CD4-positive, alpha-beta T cell treated with Interleukin-10 for 1 hour (primary cell): ENCODE results near the gene SLC29A1.

Experiments
- DNase-seq: peaks from one replicate; pipeline ENCODE4 v3.0.0-alpha.2; 2020

The SLC29A1 gene

GRCh38 chr6:44270526-44271405, 47.4 kb downstream of the SLC29A1 start:
- DNase-seq: no peak

GRCh38 chr6:44271406-44271723, 48.0 kb downstream of the SLC29A1 start:
- DNase-seq: no peak

GRCh38 chr6:44271914-44272313, 48.5 kb downstream of the SLC29A1 start:
- DNase-seq: no peak

- no peak for DNase-seq
Measured at GRCh38 chr6:44272529-44272928, 49.1 kb downstream of the SLC29A1 start.

DNA sequence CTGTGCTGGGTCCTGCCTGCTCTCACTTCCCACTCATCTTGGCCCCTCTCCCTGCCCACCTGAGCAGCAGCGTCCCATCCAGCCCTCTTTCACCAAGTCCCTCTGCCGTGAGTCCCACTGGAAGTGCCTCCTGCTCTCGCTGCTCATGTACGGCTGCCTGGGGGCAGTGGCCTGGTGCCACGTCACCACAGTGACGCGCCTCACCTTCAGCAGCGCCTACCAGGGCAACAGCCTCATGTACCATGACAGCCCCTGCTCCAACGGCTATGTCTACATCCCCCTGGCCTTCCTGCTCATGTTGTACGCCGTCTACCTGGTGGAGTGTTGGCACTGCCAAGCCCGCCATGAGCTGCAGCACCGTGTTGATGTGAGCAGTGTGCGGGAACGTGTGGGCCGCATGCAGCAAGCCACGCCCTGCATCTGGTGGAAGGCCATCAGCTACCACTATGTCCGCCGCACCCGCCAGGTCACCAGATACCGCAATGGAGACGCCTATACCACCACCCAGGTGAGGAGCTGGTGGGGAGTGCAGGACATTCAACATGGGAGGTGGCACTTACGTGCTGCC, 49.7 kb downstream of the SLC29A1 start:
- no peak for DNase-seq

- DNase-seq: no peak
Measured at GRCh38 chr6:44273617-44274016, 50.2 kb downstream of the SLC29A1 start.

DNA sequence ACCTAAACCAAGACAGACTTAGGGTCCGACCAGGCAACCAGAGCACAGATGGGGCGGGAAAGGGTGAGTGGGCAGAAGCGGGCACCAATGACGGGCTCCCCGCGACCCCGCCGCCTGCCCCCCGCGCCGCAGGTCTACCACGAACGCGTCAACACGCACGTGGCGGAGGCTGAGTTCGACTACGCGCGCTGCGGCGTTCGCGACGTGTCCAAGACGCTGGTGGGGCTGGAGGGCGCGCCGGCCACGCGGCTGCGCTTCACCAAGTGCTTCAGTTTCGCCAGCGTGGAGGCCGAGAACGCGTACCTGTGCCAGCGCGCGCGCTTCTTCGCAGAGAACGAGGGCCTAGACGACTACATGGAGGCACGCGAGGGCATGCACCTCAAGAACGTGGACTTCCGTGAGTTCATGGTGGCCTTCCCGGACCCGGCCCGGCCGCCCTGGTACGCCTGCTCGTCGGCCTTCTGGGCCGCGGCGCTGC, 51.9 kb downstream of the SLC29A1 start:
- DNase-seq: no peak

GRCh38 chr6:44275749-44276648, 52.6 kb downstream of the SLC29A1 start:
- no peak for DNase-seq

GRCh38 chr6:44276667-44277640, 53.6 kb downstream of the SLC29A1 start:
- no peak for DNase-seq

GRCh38 chr6:44277763-44278162, 54.4 kb downstream of the SLC29A1 start:
- DNase-seq: no peak

DNA sequence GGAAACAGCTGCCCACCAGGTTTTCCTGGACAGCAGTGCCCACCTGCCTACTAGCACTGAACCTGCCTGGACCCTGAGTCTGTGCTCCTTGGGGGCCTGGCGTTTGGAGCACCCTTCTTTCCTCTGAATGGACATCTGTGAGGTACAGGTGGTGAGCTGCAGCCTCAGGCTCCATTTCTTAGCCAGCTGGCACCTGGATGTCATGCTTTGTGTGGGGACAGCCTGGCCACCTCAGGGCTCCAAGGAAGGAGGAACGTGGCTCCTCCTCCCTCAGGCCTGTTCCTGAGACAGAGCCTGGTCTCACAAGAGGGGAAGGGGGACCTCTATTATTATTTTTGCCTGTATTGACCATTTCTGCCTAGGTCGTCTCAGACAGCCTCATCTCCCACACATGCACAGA, 54.9 kb downstream of the SLC29A1 start:
- no peak for DNase-seq

DNA sequence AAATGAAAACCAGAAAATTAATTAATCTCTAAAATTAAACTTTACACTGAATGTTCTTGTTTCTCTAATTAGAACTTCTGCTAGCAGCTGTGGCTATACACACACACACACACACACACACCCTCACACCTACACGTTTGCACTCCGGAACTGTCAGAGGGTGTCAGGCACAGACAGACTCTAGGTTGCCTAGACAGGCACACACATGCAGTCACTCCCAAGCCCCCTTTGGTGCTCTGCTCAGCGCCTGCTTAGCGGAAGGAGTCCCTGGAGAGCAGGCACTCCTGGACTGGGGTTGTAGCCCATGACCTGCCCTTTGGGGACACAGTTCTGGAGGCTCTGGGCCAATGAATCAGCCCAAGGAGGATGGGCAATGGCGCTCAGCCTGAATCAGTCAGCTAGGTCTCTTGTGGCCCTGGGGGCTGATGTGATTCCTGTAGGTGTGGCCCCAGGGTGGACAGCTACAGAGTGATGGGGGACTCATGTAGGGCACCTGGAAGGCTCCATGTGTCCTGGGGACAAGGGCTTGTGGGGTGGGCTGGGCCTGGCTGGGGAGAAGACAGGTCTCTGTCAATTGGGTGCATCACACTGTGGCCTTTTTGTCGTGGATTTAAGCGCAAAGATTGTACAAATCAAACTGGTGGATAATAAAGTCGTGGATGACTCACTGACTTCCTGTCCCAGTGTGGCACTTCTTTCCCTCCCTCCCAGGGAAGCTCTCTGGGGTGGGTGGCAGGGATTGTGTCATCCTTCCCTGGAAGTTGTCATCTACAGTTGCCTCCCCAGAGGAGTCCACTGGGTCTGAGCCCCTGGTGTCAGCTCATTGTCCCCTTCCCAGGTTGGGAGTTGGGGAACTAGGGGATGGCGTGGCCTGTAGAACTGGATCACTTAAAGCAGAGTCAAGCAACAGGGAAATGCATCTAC, 55.6 kb downstream of the SLC29A1 start:
- DNase-seq: no peak
